ENCODE measurements around the gene ZBTB12.
"Not testable (repeated sequence)": the region's sequence is repeated elsewhere in the genome, so short reads cannot be mapped to it uniquely, and the experiment has no call there.

ZBTB12 gene

GRCh38 chr6:31874836-31875572 is 26.9 kb downstream of the ZBTB12 start:
- DNase-seq, result no peak

GRCh38 chr6:31874084-31874670 is 27.7 kb downstream of the ZBTB12 start:
- DNase-seq, result no peak

GRCh38 chr6:31871046-31871659 is 30.7 kb downstream of the ZBTB12 start:
- DNase-seq, result no peak

GRCh38 chr6:31870385-31870921 is 31.4 kb downstream of the ZBTB12 start:
- no peak for DNase-seq

- DNase-seq, result no peak
Observed at GRCh38 chr6:31869343-31869742, 32.5 kb downstream of the ZBTB12 start.

- DNase-seq, result not testable (repeated sequence)
Observed at GRCh38 chr6:31868658-31868971, 33.3 kb downstream of the ZBTB12 start.

GRCh38 chr6:31865205-31866118 is 36.4 kb downstream of the ZBTB12 start:
- no peak for DNase-seq

GRCh38 chr6:31864818-31865204 is 37.1 kb downstream of the ZBTB12 start:
- DNase-seq, result no peak

GRCh38 chr6:31864123-31864562 is 37.7 kb downstream of the ZBTB12 start:
- not testable (repeated sequence) for DNase-seq

GRCh38 chr6:31862344-31863235 is 39.3 kb downstream of the ZBTB12 start, which contains the start of gene NEU1:
Gene NEU1 (minus strand): TSS chr6:31862821. CDS start chr6:31862776, 45 bp downstream.
- DNase-seq, result peak; percentile 100

- DNase-seq, result no peak
Observed at GRCh38 chr6:31861919-31862343, 40.0 kb downstream of the ZBTB12 start.

GRCh38 chr6:31861150-31861549 is 40.7 kb downstream of the ZBTB12 start:
- DNase-seq, result no peak

GRCh38 chr6:31860349-31860748 is 41.5 kb downstream of the ZBTB12 start:
- DNase-seq, result no peak

- no peak for DNase-seq
Observed at GRCh38 chr6:31859923-31860322, 42.0 kb downstream of the ZBTB12 start.

- no peak for DNase-seq
Observed at GRCh38 chr6:31858707-31859106, 43.2 kb downstream of the ZBTB12 start.

GRCh38 chr6:31857774-31858173 is 44.1 kb downstream of the ZBTB12 start:
- DNase-seq, result not testable (repeated sequence)

GRCh38 chr6:31851980-31852718 is 49.7 kb downstream of the ZBTB12 start:
- not testable (repeated sequence) for DNase-seq

- no peak for DNase-seq
Observed at GRCh38 chr6:31851485-31851832, 50.4 kb downstream of the ZBTB12 start.

- DNase-seq, result no peak
Observed at GRCh38 chr6:31850765-31851484, 51.0 kb downstream of the ZBTB12 start.
